ENCODE data around the gene TECPR2. TPM values are rescaled to one million over a fixed set of nuclear protein-coding genes. Genes with fewer than 3 reads are reported as not detected.

The TECPR2 gene
- total and polyA plus RNA-seq, 10 of the 15 experiments (the other 5 are each of a cell fraction or from before 2014, with no cell fraction given) = 0.15 to 10.0 (median 3.0) TPM

DNA sequence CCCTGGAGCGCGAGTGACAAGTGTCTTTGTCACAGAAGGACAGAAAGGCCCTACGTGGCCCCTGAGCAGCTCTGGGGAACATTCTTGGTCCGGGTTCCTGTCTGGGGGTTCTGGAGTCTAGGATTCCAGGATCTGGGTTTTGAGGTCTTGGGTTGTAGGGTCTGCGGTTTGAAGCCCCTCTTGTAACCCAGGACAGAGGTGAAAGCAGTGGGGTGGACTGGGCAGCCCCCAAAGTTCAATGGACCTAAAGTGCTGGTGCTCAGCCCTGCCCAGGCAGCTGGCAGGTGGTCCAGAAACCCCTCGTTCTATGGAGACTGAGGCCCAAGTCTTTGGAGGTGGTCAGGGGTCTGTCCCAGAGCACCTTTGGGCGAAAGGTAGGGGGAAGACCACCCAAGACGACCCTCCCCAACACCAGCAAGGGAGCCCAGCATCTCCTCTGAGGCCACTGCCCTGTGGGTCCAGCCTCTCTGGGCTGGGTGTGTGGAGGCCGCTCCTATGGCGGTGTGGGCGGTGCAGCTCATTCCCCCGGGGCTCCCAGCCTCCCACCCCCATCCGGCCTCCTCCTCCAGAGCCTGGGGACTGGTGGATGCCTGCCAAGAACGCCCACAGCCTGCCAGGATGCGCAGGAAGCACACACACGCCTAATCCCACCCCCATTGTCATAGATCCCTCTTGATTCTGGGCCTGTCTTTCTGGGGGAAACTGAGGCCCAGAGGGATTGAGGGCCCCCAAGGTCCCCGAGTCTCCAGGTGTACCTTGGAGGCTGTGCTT lies 177.0 kb downstream of the TECPR2 start:
- ChIA-PET RAD21 (ENCODE audit: unreplicated experiment) (no interaction called here), POLR2A (no interaction called here), SMC1A (ENCODE audit: uncharacterized antibody, unreplicated experiment) (no interaction called here), CTCF (no interaction called here)
- WGBS (ENCODE audit: insufficient coverage, insufficient replicate concordance, low lambda C conversion rate, missing lambda C conversion rate) = 49% methylated on average over 13 of the region's 17 CpGs
- no peaks in the 10 kb centered on the region for H3K79me2 ChIP-seq (ENCODE audit: control insufficient read depth, insufficient read depth, low read length)
- no peak overlapping the region for H3K4me3 ChIP-seq
- no peak overlapping the region for H3K4me2 ChIP-seq (ENCODE audit: control insufficient read depth, insufficient read depth)
- no peaks in the 10 kb centered on the region; the same call in 2 of the 3 replicates for H3K9me3 ChIP-seq (replicated peaks; ENCODE audit: control insufficient read depth, insufficient read depth, low read length)
- no peaks in the 10 kb centered on the region; the same call in 1 of the 2 replicates for H4K20me1 ChIP-seq (ENCODE audit: control insufficient read depth, insufficient read depth)
- DNase-seq (ENCODE audit: low read depth, low spot score) (no peak), ATAC-seq (no peak), FAIRE-seq (no peak)
- no TSS peak for BruUV-seq (replicated peaks)
- no peak overlapping the region for H2AFZ ChIP-seq (ENCODE audit: control insufficient read depth, low read depth, low read length)
- H3K27me3 ChIP-seq (replicated peaks in 1 of 2; ENCODE audit: control insufficient read depth in 2 of 2, insufficient read depth in 2 of 2, low read length in 1 of 2) = peaks cover 8 to 9% of the 10 kb centered on the region in 2 experiments; a peak in 3 of 4 replicates
- H3K4me1 ChIP-seq (ENCODE audit: control insufficient read depth, insufficient read depth, low read length) = no peaks in the 10 kb centered on the region
- intact Hi-C loops (cut with micrococcal nuclease; ENCODE audit: unreplicated experiment) (no loop called here), in situ Hi-C loops (cut with MboI) (no loop called here)
- no peak overlapping the region for H3K9ac ChIP-seq (ENCODE audit: control insufficient read depth, insufficient read depth, low read length)
- H3K36me3 ChIP-seq (ENCODE audit: control insufficient read depth in 2 of 2, insufficient read depth in 2 of 2, low read length in 1 of 2) = no peaks in the 10 kb centered on the region
- H3K27ac ChIP-seq (ENCODE audit: control insufficient read depth, insufficient read depth) = no peak overlapping the region
- TF ChIP-seq, protein P1, sequence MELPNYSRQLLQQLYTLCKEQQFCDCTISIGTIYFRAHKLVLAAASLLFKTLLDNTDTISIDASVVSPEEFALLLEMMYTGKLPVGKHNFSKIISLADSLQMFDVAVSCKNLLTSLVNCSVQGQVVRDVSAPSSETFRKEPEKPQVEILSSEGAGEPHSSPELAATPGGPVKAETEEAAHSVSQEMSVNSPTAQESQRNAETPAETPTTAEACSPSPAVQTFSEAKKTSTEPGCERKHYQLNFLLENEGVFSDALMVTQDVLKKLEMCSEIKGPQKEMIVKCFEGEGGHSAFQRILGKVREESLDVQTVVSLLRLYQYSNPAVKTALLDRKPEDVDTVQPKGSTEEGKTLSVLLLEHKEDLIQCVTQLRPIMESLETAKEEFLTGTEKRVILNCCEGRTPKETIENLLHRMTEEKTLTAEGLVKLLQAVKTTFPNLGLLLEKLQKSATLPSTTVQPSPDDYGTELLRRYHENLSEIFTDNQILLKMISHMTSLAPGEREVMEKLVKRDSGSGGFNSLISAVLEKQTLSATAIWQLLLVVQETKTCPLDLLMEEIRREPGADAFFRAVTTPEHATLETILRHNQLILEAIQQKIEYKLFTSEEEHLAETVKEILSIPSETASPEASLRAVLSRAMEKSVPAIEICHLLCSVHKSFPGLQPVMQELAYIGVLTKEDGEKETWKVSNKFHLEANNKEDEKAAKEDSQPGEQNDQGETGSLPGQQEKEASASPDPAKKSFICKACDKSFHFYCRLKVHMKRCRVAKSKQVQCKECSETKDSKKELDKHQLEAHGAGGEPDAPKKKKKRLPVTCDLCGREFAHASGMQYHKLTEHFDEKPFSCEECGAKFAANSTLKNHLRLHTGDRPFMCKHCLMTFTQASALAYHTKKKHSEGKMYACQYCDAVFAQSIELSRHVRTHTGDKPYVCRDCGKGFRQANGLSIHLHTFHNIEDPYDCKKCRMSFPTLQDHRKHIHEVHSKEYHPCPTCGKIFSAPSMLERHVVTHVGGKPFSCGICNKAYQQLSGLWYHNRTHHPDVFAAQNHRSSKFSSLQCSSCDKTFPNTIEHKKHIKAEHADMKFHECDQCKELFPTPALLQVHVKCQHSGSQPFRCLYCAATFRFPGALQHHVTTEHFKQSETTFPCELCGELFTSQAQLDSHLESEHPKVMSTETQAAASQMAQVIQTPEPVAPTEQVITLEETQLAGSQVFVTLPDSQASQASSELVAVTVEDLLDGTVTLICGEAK (IDR thresholded peaks at IDR 0.05; ENCODE audit: borderline replicate concordance) = no peak
- TF ChIP-seq TBL1XR1 (IDR thresholded peaks at IDR 0.05; ENCODE audit: low read depth, low read length) (no peak), NFIC (IDR thresholded peaks at IDR 0.05; ENCODE audit: low read depth, low read length) (no peak), NR2C1 (IDR thresholded peaks at IDR 0.05) (no peak), NFXL1 (IDR thresholded peaks at IDR 0.05; ENCODE audit: borderline replicate concordance) (no peak), TARDBP (IDR thresholded peaks at IDR 0.05; ENCODE audit: borderline replicate concordance) (no peak), POLR2A (IDR thresholded peaks at IDR 0.05; ENCODE audit: low read depth, low read length) (no peak), TCF7 (IDR thresholded peaks at IDR 0.05; ENCODE audit: borderline replicate concordance) (no peak), SMARCA5 (IDR thresholded peaks at IDR 0.05) (no peak), ZNF274 (IDR thresholded peaks at IDR 0.05; ENCODE audit: insufficient read depth, insufficient read length) (no peak), SMC3 (IDR thresholded peaks at IDR 0.05; ENCODE audit: borderline replicate concordance, low read length) (no peak), MYC (IDR thresholded peaks at IDR 0.05; ENCODE audit: insufficient read depth, insufficient read length, insufficient replicate concordance, low read length, severe bottlenecking) (no peak), ZNF217 (IDR thresholded peaks at IDR 0.05) (no peak)
- TF ChIP-seq, protein P2, sequence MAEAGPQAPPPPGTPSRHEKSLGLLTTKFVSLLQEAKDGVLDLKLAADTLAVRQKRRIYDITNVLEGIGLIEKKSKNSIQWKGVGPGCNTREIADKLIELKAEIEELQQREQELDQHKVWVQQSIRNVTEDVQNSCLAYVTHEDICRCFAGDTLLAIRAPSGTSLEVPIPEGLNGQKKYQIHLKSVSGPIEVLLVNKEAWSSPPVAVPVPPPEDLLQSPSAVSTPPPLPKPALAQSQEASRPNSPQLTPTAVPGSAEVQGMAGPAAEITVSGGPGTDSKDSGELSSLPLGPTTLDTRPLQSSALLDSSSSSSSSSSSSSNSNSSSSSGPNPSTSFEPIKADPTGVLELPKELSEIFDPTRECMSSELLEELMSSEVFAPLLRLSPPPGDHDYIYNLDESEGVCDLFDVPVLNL (IDR thresholded peaks at IDR 0.05; ENCODE audit: low read depth, low read length) = no peak
- TF ChIP-seq, protein P3, sequence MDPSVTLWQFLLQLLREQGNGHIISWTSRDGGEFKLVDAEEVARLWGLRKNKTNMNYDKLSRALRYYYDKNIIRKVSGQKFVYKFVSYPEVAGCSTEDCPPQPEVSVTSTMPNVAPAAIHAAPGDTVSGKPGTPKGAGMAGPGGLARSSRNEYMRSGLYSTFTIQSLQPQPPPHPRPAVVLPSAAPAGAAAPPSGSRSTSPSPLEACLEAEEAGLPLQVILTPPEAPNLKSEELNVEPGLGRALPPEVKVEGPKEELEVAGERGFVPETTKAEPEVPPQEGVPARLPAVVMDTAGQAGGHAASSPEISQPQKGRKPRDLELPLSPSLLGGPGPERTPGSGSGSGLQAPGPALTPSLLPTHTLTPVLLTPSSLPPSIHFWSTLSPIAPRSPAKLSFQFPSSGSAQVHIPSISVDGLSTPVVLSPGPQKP (IDR thresholded peaks at IDR 0.05; ENCODE audit: low read depth, low read length) = no peak
- TF ChIP-seq, protein P4, sequence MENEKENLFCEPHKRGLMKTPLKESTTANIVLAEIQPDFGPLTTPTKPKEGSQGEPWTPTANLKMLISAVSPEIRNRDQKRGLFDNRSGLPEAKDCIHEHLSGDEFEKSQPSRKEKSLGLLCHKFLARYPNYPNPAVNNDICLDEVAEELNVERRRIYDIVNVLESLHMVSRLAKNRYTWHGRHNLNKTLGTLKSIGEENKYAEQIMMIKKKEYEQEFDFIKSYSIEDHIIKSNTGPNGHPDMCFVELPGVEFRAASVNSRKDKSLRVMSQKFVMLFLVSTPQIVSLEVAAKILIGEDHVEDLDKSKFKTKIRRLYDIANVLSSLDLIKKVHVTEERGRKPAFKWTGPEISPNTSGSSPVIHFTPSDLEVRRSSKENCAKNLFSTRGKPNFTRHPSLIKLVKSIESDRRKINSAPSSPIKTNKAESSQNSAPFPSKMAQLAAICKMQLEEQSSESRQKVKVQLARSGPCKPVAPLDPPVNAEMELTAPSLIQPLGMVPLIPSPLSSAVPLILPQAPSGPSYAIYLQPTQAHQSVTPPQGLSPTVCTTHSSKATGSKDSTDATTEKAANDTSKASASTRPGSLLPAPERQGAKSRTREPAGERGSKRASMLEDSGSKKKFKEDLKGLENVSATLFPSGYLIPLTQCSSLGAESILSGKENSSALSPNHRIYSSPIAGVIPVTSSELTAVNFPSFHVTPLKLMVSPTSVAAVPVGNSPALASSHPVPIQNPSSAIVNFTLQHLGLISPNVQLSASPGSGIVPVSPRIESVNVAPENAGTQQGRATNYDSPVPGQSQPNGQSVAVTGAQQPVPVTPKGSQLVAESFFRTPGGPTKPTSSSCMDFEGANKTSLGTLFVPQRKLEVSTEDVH (IDR thresholded peaks at IDR 0.05; ENCODE audit: low read depth, partially characterized antibody) = no peak

Measured in GM12878 (cell line).